Activated CD8-positive, alpha-beta T cell treated with anti-CD3 and anti-CD28 coated beads for 36 hours (primary cell): ENCODE data around the gene EIF5A. TPM values are rescaled to one million over a fixed set of nuclear protein-coding genes. Genes with fewer than 3 reads are reported as not detected.

ENCODE experiments used
- ATAC-seq: fragments of 200-7000 bp; cut with Tn5 transposase; one replicate; pipeline ENCODE4 v1.10.0; 2021; ENCODE audit warnings: mild to moderate bottlenecking, moderate library complexity
- CTCF ChIA-PET: fragments of 350-600 bp; sonication (Branson Sonifier 250); formaldehyde crosslinking; loops from one replicate; lab custom pipeline; 2021; ENCODE audit warnings: antibody characterized with exemption; lab: Charles Lee
- POLR2A ChIA-PET: fragments of 350-600 bp; sonication (Branson Sonifier 250); formaldehyde crosslinking; loops from one replicate; lab custom pipeline; 2021; ENCODE audit warnings: antibody characterized with exemption; lab: Charles Lee
- DNase-seq: peaks from one replicate; pipeline ENCODE4 v3.0.0-alpha.2; 2020
- H3K27ac Mint-ChIP-seq: one replicate; pipeline ENCODE4 v1.8.0; 2021; ENCODE audit warnings: mild to moderate bottlenecking, mixed read lengths
- H3K27me3 Mint-ChIP-seq: one replicate; pipeline ENCODE4 v1.8.0; 2021; ENCODE audit warnings: mixed read lengths
- H3K36me3 Mint-ChIP-seq: one replicate; pipeline ENCODE4 v1.8.0; 2021; ENCODE audit warnings: low read depth, mixed read lengths
- H3K4me1 Mint-ChIP-seq: one replicate; pipeline ENCODE4 v1.8.0; 2021; ENCODE audit warnings: low read depth, mixed read lengths
- H3K4me3 Mint-ChIP-seq: one replicate; pipeline ENCODE4 v1.8.0; 2021; ENCODE audit warnings: mild to moderate bottlenecking, moderate library complexity, mixed read lengths
- H3K9me3 Mint-ChIP-seq: one replicate; pipeline ENCODE4 v1.8.0; 2021; ENCODE audit warnings: mixed read lengths
- intact Hi-C: fragments of 100-400 bp; cut with micrococcal nuclease; formaldehyde crosslinking; loops from one replicate; pipeline ENCODE4 v1.10.0; 2022
- total RNA-seq, 2 experiments: library from RNA; stranded (reverse); gene quantifications; one replicate each; pipeline ENCODE4 v1.2.3, GENCODE V29; 2021
- TF ChIP-seq, protein P1 (sequence below): fragments of 200-600 bp; IDR thresholded peaks from one replicate; pipeline ENCODE4 v1.8.0; 2022; ENCODE audit warnings: antibody characterized with exemption, mild to moderate bottlenecking

The EIF5A gene
- total RNA-seq, 2 experiments from 2014 or later: 1,064 TPM

DNA sequence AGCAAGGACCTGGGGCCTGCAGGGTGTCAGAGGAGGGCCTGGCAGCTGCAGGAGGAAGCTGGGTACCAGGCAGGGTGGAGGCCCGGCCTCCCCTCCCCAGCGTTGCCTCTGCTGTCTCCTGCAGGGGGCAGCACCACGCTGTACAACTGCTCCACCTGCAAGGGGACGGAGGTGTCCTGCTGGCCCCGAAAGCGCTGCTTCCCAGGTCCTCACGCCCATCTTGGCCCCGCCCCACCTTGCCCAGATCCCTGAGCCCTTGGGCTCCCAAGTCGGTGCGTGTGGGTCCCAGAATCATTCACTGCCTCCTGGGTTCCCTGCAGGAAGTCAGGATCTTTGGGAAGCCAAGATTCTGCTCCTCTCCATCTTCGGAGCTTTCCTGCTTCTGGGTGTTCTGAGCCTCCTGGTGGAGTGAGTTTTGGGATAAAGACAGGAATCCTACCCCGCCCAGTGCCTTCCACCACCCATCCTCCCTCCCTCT, 48.7 kb downstream of the EIF5A start:
- Mint-ChIP-seq H3K4me1 (peaks cover 34% of the 10 kb centered on the region), H3K27me3 (no peaks in the 10 kb centered on the region), H3K36me3 (peaks cover 12% of the 10 kb centered on the region), H3K9me3 (no peaks in the 10 kb centered on the region), H3K4me3 (no peak overlapping the region), H3K27ac (no peak overlapping the region)
- DNase-seq (peak; percentile 92), ATAC-seq (peak; percentile 68)
- ChIA-PET CTCF (interaction anchor here (0.5 to 6.3 kb wide), 56 partner anchors 8 to 332 kb away, joined by 3 to 68 read pairs (median 4); partner anchors contain the start of genes ACAP1, GPS2, SENP3 and SOX15), POLR2A (interaction anchor here (0.8 to 1.5 kb wide), 9 partner anchors 24 to 331 kb away, joined by 3 to 7 read pairs (median 3); partner anchors contain the start of genes POLR2A, TMEM256, TNFSF13 and TNK1)
- TF ChIP-seq, protein P1, sequence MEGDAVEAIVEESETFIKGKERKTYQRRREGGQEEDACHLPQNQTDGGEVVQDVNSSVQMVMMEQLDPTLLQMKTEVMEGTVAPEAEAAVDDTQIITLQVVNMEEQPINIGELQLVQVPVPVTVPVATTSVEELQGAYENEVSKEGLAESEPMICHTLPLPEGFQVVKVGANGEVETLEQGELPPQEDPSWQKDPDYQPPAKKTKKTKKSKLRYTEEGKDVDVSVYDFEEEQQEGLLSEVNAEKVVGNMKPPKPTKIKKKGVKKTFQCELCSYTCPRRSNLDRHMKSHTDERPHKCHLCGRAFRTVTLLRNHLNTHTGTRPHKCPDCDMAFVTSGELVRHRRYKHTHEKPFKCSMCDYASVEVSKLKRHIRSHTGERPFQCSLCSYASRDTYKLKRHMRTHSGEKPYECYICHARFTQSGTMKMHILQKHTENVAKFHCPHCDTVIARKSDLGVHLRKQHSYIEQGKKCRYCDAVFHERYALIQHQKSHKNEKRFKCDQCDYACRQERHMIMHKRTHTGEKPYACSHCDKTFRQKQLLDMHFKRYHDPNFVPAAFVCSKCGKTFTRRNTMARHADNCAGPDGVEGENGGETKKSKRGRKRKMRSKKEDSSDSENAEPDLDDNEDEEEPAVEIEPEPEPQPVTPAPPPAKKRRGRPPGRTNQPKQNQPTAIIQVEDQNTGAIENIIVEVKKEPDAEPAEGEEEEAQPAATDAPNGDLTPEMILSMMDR: peak; percentile 96
- intact Hi-C loops: loop anchor here (10.0 kb wide), 2 partner anchors 129 to 209 kb away; partner anchors contain the start of genes POLR2A, SENP3 and SLC35G6

DNA sequence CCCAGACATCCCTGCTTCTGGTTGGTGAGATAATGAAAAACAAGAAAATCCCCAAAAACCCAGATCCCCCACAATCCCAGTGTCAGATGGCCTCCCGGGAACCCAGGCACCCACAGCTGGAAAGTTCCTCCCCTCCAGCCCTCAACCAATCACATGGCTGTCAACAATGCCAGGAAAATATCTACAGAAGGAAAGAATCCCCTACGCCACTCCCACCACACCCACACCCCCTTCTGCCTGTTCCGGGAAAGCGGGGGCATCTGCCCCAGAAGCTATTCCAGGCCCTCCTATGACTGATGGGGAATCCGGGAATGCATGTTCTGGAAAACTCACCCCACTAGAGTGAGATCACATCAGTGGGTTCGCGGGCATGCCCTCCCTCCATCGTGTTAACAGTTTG, 49.3 kb downstream of the EIF5A start:
- intact Hi-C loops: loop anchor here (10.0 kb wide), 2 partner anchors 128 to 208 kb away; partner anchors contain the start of genes POLR2A, SENP3 and SLC35G6
- Mint-ChIP-seq H3K4me3 (no peak overlapping the region), H3K4me1 (peaks cover 31% of the 10 kb centered on the region), H3K36me3 (peaks cover 8% of the 10 kb centered on the region), H3K9me3 (no peaks in the 10 kb centered on the region), H3K27me3 (no peaks in the 10 kb centered on the region), H3K27ac (no peak overlapping the region)
- no peak for ATAC-seq
- CTCF ChIA-PET: interaction anchor here (0.8 to 6.3 kb wide), 32 partner anchors 8 to 233 kb away, joined by 3 to 68 read pairs (median 7); partner anchors contain the start of genes ACAP1, SENP3, SOX15 and TMEM102
- DNase-seq: no peak
- POLR2A ChIA-PET: interaction anchor here (1.0 to 1.5 kb wide), 3 partner anchors 47 to 202 kb away, joined by 3 to 5 read pairs (median 3); partner anchors contain the start of genes POLR2A, TMEM256 and TNFSF13
- TF ChIP-seq, protein P1: no peak

DNA sequence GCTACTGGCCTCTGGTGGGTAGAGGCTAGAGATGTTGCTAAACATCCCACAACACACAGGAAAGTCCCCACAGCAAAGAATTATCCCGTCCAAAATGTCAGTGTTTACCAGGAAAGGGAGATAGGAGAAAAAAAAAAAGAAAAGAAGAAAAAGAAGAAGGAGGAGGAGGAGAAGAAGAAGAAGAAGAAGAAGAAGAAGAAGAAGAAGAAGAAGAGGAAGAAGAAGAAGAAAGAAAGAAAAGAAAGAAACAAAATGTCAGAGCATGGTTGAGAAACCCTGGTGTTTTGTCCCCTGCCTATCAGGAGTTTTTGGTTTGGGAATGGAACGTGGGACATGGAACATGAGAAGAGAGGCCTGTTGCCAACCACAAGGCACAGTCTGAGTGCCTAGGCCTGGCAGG, 50.0 kb downstream of the EIF5A start:
- POLR2A ChIA-PET: no interaction called here
- Mint-ChIP-seq H3K4me1 (peaks cover 29% of the 10 kb centered on the region), H3K9me3 (no peaks in the 10 kb centered on the region), H3K27me3 (no peaks in the 10 kb centered on the region), H3K36me3 (peaks cover 6% of the 10 kb centered on the region), H3K27ac (no peak overlapping the region), H3K4me3 (no peak overlapping the region)
- no peak for DNase-seq
- intact Hi-C loops: loop anchor here (10.0 kb wide), 2 partner anchors 127 to 207 kb away; partner anchors contain the start of genes POLR2A, SENP3 and SLC35G6
- no peak for ATAC-seq
- TF ChIP-seq, protein P1: no peak
- CTCF ChIA-PET: interaction anchor here (1.7 to 6.3 kb wide), 3 partner anchors 69 to 203 kb away, joined by 4 to 68 read pairs (median 24); partner anchors contain the start of genes SENP3 and TMEM102

DNA sequence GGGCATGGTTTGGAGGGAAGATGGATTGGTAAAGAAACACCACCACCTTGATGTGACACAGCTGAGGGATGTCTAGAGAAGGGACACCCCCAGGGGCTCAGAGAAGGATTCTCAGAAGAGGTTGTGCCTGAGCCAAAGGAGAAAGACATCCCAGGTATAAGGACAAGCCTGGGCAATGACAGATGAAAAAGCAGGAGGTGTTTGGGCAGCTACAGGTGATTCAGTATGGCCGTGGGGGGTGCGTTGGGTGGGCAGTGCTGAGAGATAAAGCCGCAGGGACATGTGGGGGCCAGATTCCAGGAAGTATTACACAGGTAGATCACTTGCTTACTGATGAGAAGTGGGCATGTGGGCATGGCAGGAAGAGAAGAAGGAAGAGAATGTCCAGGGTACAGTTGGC, 54.5 kb downstream of the EIF5A start:
- Mint-ChIP-seq H3K36me3 (no peaks in the 10 kb centered on the region), H3K27ac (no peak overlapping the region), H3K4me1 (no peaks in the 10 kb centered on the region), H3K27me3 (no peaks in the 10 kb centered on the region), H3K4me3 (no peak overlapping the region), H3K9me3 (no peaks in the 10 kb centered on the region)
- TF ChIP-seq, protein P1: no peak
- ChIA-PET POLR2A (interaction anchor here (1.2 kb wide), 1 partner anchor 22 kb away, joined by 4 read pairs; no protein-coding TSS in a partner anchor), CTCF (interaction anchor here (0.6 to 2.1 kb wide), 5 partner anchors 14 to 260 kb away, joined by 3 to 11 read pairs (median 4); no protein-coding TSS in a partner anchor)
- ATAC-seq (no peak), DNase-seq (no peak)
- intact Hi-C loops: no loop called here

Other genes starting within 250 kb of the EIF5A start
- not detected for gene CLEC10A, start 227.4 kb upstream of the EIF5A start, total RNA-seq
- not detected for gene ASGR2, start 192.8 kb upstream of the EIF5A start, total RNA-seq
- gene ASGR1, start 128.3 kb upstream of the EIF5A start, total RNA-seq: 1 to 10 TPM; 2.6 to 3.9 TPM
- 1 to 10 TPM; 9.5 to 9.7 TPM for gene DLG4, start 87.8 kb upstream of the EIF5A start, total RNA-seq
- 100 to 1,000 TPM; 288 to 291 TPM for gene ACADVL, start 87.7 kb upstream of the EIF5A start, total RNA-seq
- gene DVL2, start 73.1 kb upstream of the EIF5A start, total RNA-seq: 10 to 100 TPM; 50.0 to 53.6 TPM
- 10 to 100 TPM; 17.8 to 24.4 TPM for gene PHF23, start 68.2 kb upstream of the EIF5A start, total RNA-seq
- gene GABARAP, start 65.2 kb upstream of the EIF5A start, total RNA-seq: 100 to 1,000 TPM; 104 to 118 TPM
- 100 to 1,000 TPM; 159 to 160 TPM for gene CTDNEP1, start 55.9 kb upstream of the EIF5A start, total RNA-seq
- gene ELP5, start 55.4 kb upstream of the EIF5A start, total RNA-seq: 10 to 100 TPM; 80.2 to 85.4 TPM
- gene CLDN7, start 45.1 kb upstream of the EIF5A start, total RNA-seq: 1 to 10 TPM; 1.5 to 1.7 TPM
- gene SLC2A4, start 25.9 kb upstream of the EIF5A start, total RNA-seq: under 1 TPM; 0.07 to 0.25 TPM
- gene YBX2, start 13.0 kb upstream of the EIF5A start, total RNA-seq: under 1 TPM; 0.56 to 0.83 TPM
- 10 to 100 TPM; 31.8 to 36.8 TPM for gene GPS2, start 7.7 kb downstream of the EIF5A start, total RNA-seq
- 10 to 100 TPM; 36.2 to 40.4 TPM for gene NEURL4, start 21.7 kb downstream of the EIF5A start, total RNA-seq
- 100 to 1,000 TPM; 309 to 342 TPM for gene ACAP1, start 28.9 kb downstream of the EIF5A start, total RNA-seq
- 10 to 100 TPM; 11.0 to 11.2 TPM for gene KCTD11, start 44.5 kb downstream of the EIF5A start, total RNA-seq
- not detected for gene TMEM95, start 47.5 kb downstream of the EIF5A start, total RNA-seq
- 1 to 10 TPM; 6.8 to 6.9 TPM for gene TNK1, start 73.5 kb downstream of the EIF5A start, total RNA-seq
- 10 to 100 TPM; 62.6 to 71.1 TPM for gene PLSCR3, start 86.9 kb downstream of the EIF5A start, total RNA-seq
- 10 to 100 TPM; 55.8 to 60.6 TPM for gene TMEM256, start 96.5 kb downstream of the EIF5A start, total RNA-seq
- 10 to 100 TPM in 1 of 2 experiments, 1 to 10 TPM in 1; 9.4 to 10.9 TPM for gene NLGN2, start 100.2 kb downstream of the EIF5A start, total RNA-seq
- gene SPEM1, start 112.7 kb downstream of the EIF5A start, total RNA-seq: under 1 TPM in 1 of 2 experiments, not detected in 1; 0.36 TPM
- not detected for gene SPEM2, start 118.0 kb downstream of the EIF5A start, total RNA-seq
- not detected for gene SPEM3, start 121.2 kb downstream of the EIF5A start, total RNA-seq
- 10 to 100 TPM; 12.5 to 14.2 TPM for gene TMEM102, start 127.8 kb downstream of the EIF5A start, total RNA-seq
- 10 to 100 TPM; 16.5 to 16.6 TPM for gene FGF11, start 131.9 kb downstream of the EIF5A start, total RNA-seq
- gene CHRNB1, start 137.4 kb downstream of the EIF5A start, total RNA-seq: 10 to 100 TPM; 11.5 to 11.7 TPM
- 10 to 100 TPM; 24.3 to 24.6 TPM for gene ZBTB4, start 172.0 kb downstream of the EIF5A start, total RNA-seq
- not detected for gene SLC35G6, start 173.8 kb downstream of the EIF5A start, total RNA-seq
- 100 to 1,000 TPM; 219 to 223 TPM for gene POLR2A, start 176.7 kb downstream of the EIF5A start, total RNA-seq
- gene TNFSF12, start 241.4 kb downstream of the EIF5A start, total RNA-seq: 10 to 100 TPM; 11.8 to 13.8 TPM